HepG2 (cell line): ENCODE measurements around the gene NFILZ. TPM values are rescaled to one million over a fixed set of nuclear protein-coding genes. Genes with fewer than 3 reads are reported as not detected.
A peak's percentile ranks its signal among the peaks of the same experiment; 100 is the strongest.

Source experiments
- ARNT2 ChIP-seq: sonication (generic); formaldehyde crosslinking; IDR thresholded peaks from 2 replicates; pipeline ENCODE4 v1.8.0; 2022; ENCODE audit warnings: mild to moderate bottlenecking, low read depth, missing genetic modification reagents, moderate library complexity
- CBFB ChIP-seq: sonication (generic); formaldehyde crosslinking; IDR thresholded peaks from 2 replicates; pipeline ENCODE4 v1.4.0; 2020; ENCODE audit warnings: missing genetic modification reagents
- DR1 ChIP-seq: sonication (generic); formaldehyde crosslinking; IDR thresholded peaks from 2 replicates; pipeline ENCODE4 v1.8.0; 2021; ENCODE audit warnings: mild to moderate bottlenecking, missing genetic modification reagents, inconsistent platforms
- EP300 ChIP-seq, 3 experiments: sonication (generic) in 1 of 3; formaldehyde crosslinking in 1 of 3; IDR thresholded peaks; 2 replicates each; pipeline versions ENCODE4 v1.5.1 to v1.6.1; 2011 to 2020; ENCODE audit warnings: low read depth in 2 of 3, low read length in 2 of 3, borderline replicate concordance in 1 of 3, improper control_type of control experiment in 1 of 3, mild to moderate bottlenecking in 1 of 3, missing genetic modification reagents in 1 of 3, moderate library complexity in 1 of 3
- HDAC2 ChIP-seq: sonication (generic); formaldehyde crosslinking; IDR thresholded peaks from 2 replicates; pipeline ENCODE4 v1.4.0; 2020; ENCODE audit warnings: missing genetic modification reagents
- JUND ChIP-seq: sonication (generic); formaldehyde crosslinking; IDR thresholded peaks from 2 replicates; pipeline ENCODE4 v1.8.0; 2022; ENCODE audit warnings: mild to moderate bottlenecking, missing genetic modification reagents
- NFE2L1 ChIP-seq: sonication (generic); formaldehyde crosslinking; IDR thresholded peaks from 2 replicates; pipeline ENCODE4 v1.4.0; 2020; ENCODE audit warnings: missing genetic modification reagents, mild to moderate bottlenecking, borderline replicate concordance
- NONO ChIP-seq, 2 experiments: fragments of 450-650 bp in 1 of 2; sonication (generic) in 1 of 2; formaldehyde crosslinking in 1 of 2; IDR thresholded peaks in 1 of 2; conservative IDR thresholded peaks in 1 of 2; 2 replicates each; pipeline versions ENCODE4 v1.6.1 to v1.8.0; 2017 to 2022; ENCODE audit warnings: mild to moderate bottlenecking in 1 of 2, missing genetic modification reagents in 1 of 2, moderate library complexity in 1 of 2
- POGK ChIP-seq: sonication (generic); formaldehyde crosslinking; conservative IDR thresholded peaks from 2 replicates; pipeline ENCODE4 v1.8.0; 2022; ENCODE audit warnings: mild to moderate bottlenecking, moderate library complexity, missing genetic modification reagents
- SALL2 ChIP-seq: sonication (generic); formaldehyde crosslinking; IDR thresholded peaks from 2 replicates; pipeline ENCODE4 v1.8.1; 2023; ENCODE audit warnings: mild to moderate bottlenecking, missing genetic modification reagents, inconsistent platforms
- SMAD1 ChIP-seq: sonication (generic); formaldehyde crosslinking; IDR thresholded peaks from 2 replicates; pipeline ENCODE4 v1.4.0; 2020; ENCODE audit warnings: missing genetic modification reagents, low read depth, mild to moderate bottlenecking, borderline replicate concordance
- SPEN ChIP-seq: sonication (generic); formaldehyde crosslinking; IDR thresholded peaks from 2 replicates; pipeline ENCODE4 v1.5.1; 2020; ENCODE audit warnings: low read depth, mild to moderate bottlenecking, missing genetic modification reagents
- SSRP1 ChIP-seq: IDR thresholded peaks from 2 replicates; pipeline ENCODE4 v1.6.1; 2016; ENCODE audit warnings: control low read depth
- TBL1XR1 ChIP-seq: fragments of 150-350 bp; IDR thresholded peaks from 2 replicates; pipeline ENCODE4 v1.6.1; 2014; ENCODE audit warnings: borderline replicate concordance, low read length; ENCODE audit not compliant: partially characterized antibody
- ZNF230 ChIP-seq: sonication (generic); formaldehyde crosslinking; IDR thresholded peaks from 2 replicates; pipeline ENCODE4 v1.4.0; 2020; ENCODE audit warnings: mild to moderate bottlenecking, missing genetic modification reagents
- ZNF432 ChIP-seq: sonication (generic); formaldehyde crosslinking; IDR thresholded peaks from 2 replicates; pipeline ENCODE4 v1.5.0; 2020; ENCODE audit warnings: missing genetic modification reagents, mild to moderate bottlenecking, borderline replicate concordance
- ZNF543 ChIP-seq: sonication (generic); formaldehyde crosslinking; IDR thresholded peaks from 2 replicates; pipeline ENCODE4 v1.4.0; 2020; ENCODE audit warnings: mild to moderate bottlenecking, missing genetic modification reagents
- ZNF567 ChIP-seq: sonication (generic); formaldehyde crosslinking; IDR thresholded peaks from 2 replicates; pipeline ENCODE4 v1.8.1; 2023; ENCODE audit warnings: mild to moderate bottlenecking, missing genetic modification reagents, borderline replicate concordance
- ZNF709 ChIP-seq: sonication (generic); formaldehyde crosslinking; IDR thresholded peaks from 2 replicates; pipeline ENCODE4 v1.5.0; 2020; ENCODE audit warnings: mild to moderate bottlenecking, missing genetic modification reagents
- ZSCAN30 ChIP-seq: sonication (generic); formaldehyde crosslinking; IDR thresholded peaks from 2 replicates; pipeline ENCODE4 v1.5.0; 2020; ENCODE audit warnings: mild to moderate bottlenecking, missing genetic modification reagents
- polyA plus RNA-seq, 8 experiments: library from polyadenylated mRNA; depleted of rRNA in 3 of 8; stranded (reverse) in 7 of 8; unstranded in 1 of 8; fragments of >200 nt; fragmentation: Illumina TruSeq in 4 of 8; extraction: Trizol in 4 of 8; gene quantifications; 2 replicates each; pipeline versions ENCODE4 v1.2.1 to v1.2.3, GENCODE V29; 2011 to 2016; ENCODE audit warnings: low read depth in 4 of 8, missing spikeins in 1 of 8, mixed read lengths in 1 of 8; ENCODE audit not compliant: insufficient read depth in 1 of 8
- total RNA-seq, 5 experiments: library from RNA; depleted of rRNA; stranded (reverse); fragments of >200 nt; fragmentation: Illumina TruSeq; extraction: Trizol; gene quantifications; 2 replicates each; pipeline ENCODE4 v1.2.3, GENCODE V29; 2016; ENCODE audit warnings: low read depth in 1 of 5
- TF ChIP-seq, protein P1 (sequence below): IDR thresholded peaks from 2 replicates; pipeline ENCODE4 v1.6.1; 2016; ENCODE audit warnings: missing compliant biosample characterization, missing genetic modification reagents, borderline replicate concordance
- TF ChIP-seq, protein P2 (sequence below): IDR thresholded peaks from 2 replicates; pipeline ENCODE4 v1.6.1; 2016; ENCODE audit warnings: mild to moderate bottlenecking
- TF ChIP-seq, protein P3 (sequence below): sonication (generic); formaldehyde crosslinking; IDR thresholded peaks from 2 replicates; pipeline ENCODE4 v1.4.0; 2020; ENCODE audit warnings: mild to moderate bottlenecking, missing genetic modification reagents

The NFILZ gene
- total and polyA plus RNA-seq, 2 of the 13 experiments (the other 11 are each of a cell fraction or from before 2014, with no cell fraction given) = not detected

DNA sequence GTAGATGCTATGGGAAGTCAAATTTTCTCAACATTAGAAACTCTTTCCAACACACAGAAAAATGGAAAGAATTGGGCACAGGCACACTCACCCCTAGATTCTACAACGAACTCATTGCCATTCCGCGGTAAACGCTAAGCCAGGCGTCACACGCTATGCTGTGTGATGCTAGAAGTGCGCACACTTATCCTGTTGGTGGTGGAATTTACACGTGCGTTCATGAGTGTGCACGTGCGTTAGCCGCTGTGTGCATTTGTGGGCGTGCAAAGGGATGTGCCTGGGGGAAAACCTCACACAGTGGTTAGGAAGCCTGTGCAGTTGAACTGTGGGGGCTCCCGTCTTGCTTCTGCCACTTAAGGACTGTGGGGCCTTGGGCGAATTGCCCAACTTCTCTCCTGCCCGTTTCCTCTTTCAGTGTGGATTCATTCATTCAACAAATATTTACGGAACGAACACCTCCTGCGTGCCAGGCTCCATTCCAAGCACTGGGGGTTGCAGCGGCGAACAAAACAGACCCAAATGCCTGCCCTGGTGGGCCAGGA is 7.7 kb downstream of the NFILZ start (continued):
- TF ChIP-seq ZNF709 (CRISPR knock-in tag) (no peak), ZNF567 (CRISPR knock-in tag) (no peak), SALL2 (no peak), DR1 (CRISPR knock-in tag) (no peak), CBFB (no peak), ZNF230 (CRISPR knock-in tag) (no peak), HDAC2 (CRISPR knock-in tag) (no peak), SMAD1 (CRISPR knock-in tag) (0 out of 2 replicates have a peak, but pooled peaks have one; percentile 19), NFE2L1 (CRISPR knock-in tag) (no peak), ZSCAN30 (CRISPR knock-in tag) (no peak), TBL1XR1 (no peak), SPEN (CRISPR knock-in tag) (no peak; the same call in 1 of the 2 replicates), ARNT2 (CRISPR knock-in tag) (0 out of 2 replicates have a peak, but pooled peaks have one; percentile 41), SSRP1 (CRISPR knock-in tag) (no peak), NONO (IDR thresholded peaks at IDR 0.05) (no peak), NONO (CRISPR knock-in tag; conservative IDR thresholded peaks at IDR 0.05) (0 out of 2 replicates have a peak, but pooled peaks have one; percentile 44), ZNF432 (CRISPR knock-in tag) (no peak), ZNF543 (no peak), POGK (CRISPR knock-in tag) (0 out of 2 replicates have a peak, but pooled peaks have one; percentile 9), JUND (CRISPR knock-in tag) (no peak), EP300 (IDR thresholded peaks at IDR 0.05; ENCODE audit: low read depth in 2 of 2, low read length in 2 of 2) (peak in 1 of 2 experiments; percentile 53; a peak in 1 of 4 replicates), EP300 (CRISPR knock-in tag; IDR thresholded peaks at IDR 0.05; ENCODE audit: borderline replicate concordance) (no peak)
- TF ChIP-seq, protein P1, sequence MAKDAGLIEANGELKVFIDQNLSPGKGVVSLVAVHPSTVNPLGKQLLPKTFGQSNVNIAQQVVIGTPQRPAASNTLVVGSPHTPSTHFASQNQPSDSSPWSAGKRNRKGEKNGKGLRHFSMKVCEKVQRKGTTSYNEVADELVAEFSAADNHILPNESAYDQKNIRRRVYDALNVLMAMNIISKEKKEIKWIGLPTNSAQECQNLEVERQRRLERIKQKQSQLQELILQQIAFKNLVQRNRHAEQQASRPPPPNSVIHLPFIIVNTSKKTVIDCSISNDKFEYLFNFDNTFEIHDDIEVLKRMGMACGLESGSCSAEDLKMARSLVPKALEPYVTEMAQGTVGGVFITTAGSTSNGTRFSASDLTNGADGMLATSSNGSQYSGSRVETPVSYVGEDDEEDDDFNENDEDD (CRISPR knock-in tag) = no peak
- TF ChIP-seq, protein P2, sequence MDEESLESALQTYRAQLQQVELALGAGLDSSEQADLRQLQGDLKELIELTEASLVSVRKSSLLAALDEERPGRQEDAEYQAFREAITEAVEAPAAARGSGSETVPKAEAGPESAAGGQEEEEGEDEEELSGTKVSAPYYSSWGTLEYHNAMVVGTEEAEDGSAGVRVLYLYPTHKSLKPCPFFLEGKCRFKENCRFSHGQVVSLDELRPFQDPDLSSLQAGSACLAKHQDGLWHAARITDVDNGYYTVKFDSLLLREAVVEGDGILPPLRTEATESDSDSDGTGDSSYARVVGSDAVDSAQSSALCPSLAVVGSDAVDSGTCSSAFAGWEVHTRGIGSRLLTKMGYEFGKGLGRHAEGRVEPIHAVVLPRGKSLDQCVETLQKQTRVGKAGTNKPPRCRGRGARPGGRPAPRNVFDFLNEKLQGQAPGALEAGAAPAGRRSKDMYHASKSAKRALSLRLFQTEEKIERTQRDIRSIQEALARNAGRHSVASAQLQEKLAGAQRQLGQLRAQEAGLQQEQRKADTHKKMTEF (CRISPR knock-in tag) = no peak
- TF ChIP-seq, protein P3, sequence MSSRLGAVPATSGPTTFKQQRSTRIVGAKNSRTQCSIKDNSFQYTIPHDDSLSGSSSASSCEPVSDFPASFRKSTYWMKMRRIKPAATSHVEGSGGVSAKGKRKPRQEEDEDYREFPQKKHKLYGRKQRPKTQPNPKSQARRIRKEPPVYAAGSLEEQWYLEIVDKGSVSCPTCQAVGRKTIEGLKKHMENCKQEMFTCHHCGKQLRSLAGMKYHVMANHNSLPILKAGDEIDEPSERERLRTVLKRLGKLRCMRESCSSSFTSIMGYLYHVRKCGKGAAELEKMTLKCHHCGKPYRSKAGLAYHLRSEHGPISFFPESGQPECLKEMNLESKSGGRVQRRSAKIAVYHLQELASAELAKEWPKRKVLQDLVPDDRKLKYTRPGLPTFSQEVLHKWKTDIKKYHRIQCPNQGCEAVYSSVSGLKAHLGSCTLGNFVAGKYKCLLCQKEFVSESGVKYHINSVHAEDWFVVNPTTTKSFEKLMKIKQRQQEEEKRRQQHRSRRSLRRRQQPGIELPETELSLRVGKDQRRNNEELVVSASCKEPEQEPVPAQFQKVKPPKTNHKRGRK (CRISPR knock-in tag) = 0 out of 2 replicates have a peak, but pooled peaks have one; percentile 49
